ENCODE data around the gene PRDM8.
"Not testable (repeated sequence)": the region's sequence is repeated elsewhere in the genome, so short reads cannot be mapped to it uniquely, and the experiment has no call there.

The PRDM8 gene

GRCh38 chr4:80231180-80231579 lies 33.9 kb downstream of the PRDM8 start:
- no peak for DNase-seq

- DNase-seq: no peak
Measured at GRCh38 chr4:80232707-80233370, 35.5 kb downstream of the PRDM8 start.

- DNase-seq: no peak
Measured at GRCh38 chr4:80233390-80233789, 36.1 kb downstream of the PRDM8 start.

GRCh38 chr4:80235451-80235850 lies 38.1 kb downstream of the PRDM8 start:
- DNase-seq: no peak

- no peak for DNase-seq
Measured at GRCh38 chr4:80237992-80238391, 40.7 kb downstream of the PRDM8 start.

GRCh38 chr4:80239480-80240150 lies 42.3 kb downstream of the PRDM8 start:
- no peak for DNase-seq

GRCh38 chr4:80240976-80241375 lies 43.7 kb downstream of the PRDM8 start:
- DNase-seq: no peak

GRCh38 chr4:80243274-80244018 lies 46.1 kb downstream of the PRDM8 start:
- no peak for DNase-seq

- DNase-seq: not testable (repeated sequence)
Measured at GRCh38 chr4:80247484-80247883, 50.2 kb downstream of the PRDM8 start.

GRCh38 chr4:80249144-80249543 lies 51.8 kb downstream of the PRDM8 start:
- DNase-seq: no peak

- no peak for DNase-seq
Measured at GRCh38 chr4:80252427-80252826, 55.1 kb downstream of the PRDM8 start.

GRCh38 chr4:80252953-80253352 lies 55.6 kb downstream of the PRDM8 start:
- DNase-seq: no peak

GRCh38 chr4:80253510-80253909 lies 56.2 kb downstream of the PRDM8 start:
- no peak for DNase-seq

Data from KG1 (cell line).